HepG2 (cell line): ENCODE data around the gene CKAP2L. TPM values are rescaled to one million over a fixed set of nuclear protein-coding genes. Genes with fewer than 3 reads are reported as not detected.
A peak's percentile ranks its signal among the peaks of the same experiment; 100 is the strongest.

ENCODE experiments used
- ATF1 ChIP-seq: IDR thresholded peaks from 2 replicates; pipeline ENCODE4 v1.6.1; 2016; ENCODE audit warnings: mild to moderate bottlenecking, control low read depth
- CHD2 ChIP-seq: IDR thresholded peaks from 2 replicates; pipeline ENCODE4 v1.6.1; 2011; ENCODE audit warnings: low read depth, low read length, improper control_type of control experiment
- FOXO4 ChIP-seq: sonication (generic); formaldehyde crosslinking; conservative IDR thresholded peaks from 2 replicates; pipeline ENCODE4 v1.8.1; 2023; ENCODE audit warnings: missing genetic modification reagents
- HDAC1 ChIP-seq: sonication (generic); formaldehyde crosslinking; IDR thresholded peaks from 2 replicates; pipeline ENCODE4 v1.5.1; 2020; ENCODE audit warnings: mild to moderate bottlenecking, missing genetic modification reagents
- HNRNPL ChIP-seq: fragments of 200-400 bp; formaldehyde crosslinking; IDR thresholded peaks from 2 replicates; pipeline ENCODE4 v1.6.1; 2017; ENCODE audit warnings: mild to moderate bottlenecking, low read depth, low read length
- KMT2B ChIP-seq: IDR thresholded peaks from 2 replicates; pipeline ENCODE4 v1.6.1; 2016; ENCODE audit warnings: missing genetic modification reagents, missing compliant biosample characterization
- MIER2 ChIP-seq: IDR thresholded peaks from 2 replicates; pipeline ENCODE4 v1.6.1; 2016; ENCODE audit warnings: missing biosample characterization, missing genetic modification reagents
- MTF2 ChIP-seq: sonication (generic); formaldehyde crosslinking; IDR thresholded peaks from 2 replicates; pipeline ENCODE4 v1.5.0; 2020; ENCODE audit warnings: missing genetic modification reagents, borderline replicate concordance
- PRDM10 ChIP-seq: sonication (generic); formaldehyde crosslinking; IDR thresholded peaks from 2 replicates; pipeline ENCODE4 v1.4.0; 2020; ENCODE audit warnings: low read depth, missing genetic modification reagents
- RAD51 ChIP-seq: fragments of 450-650 bp; IDR thresholded peaks from 2 replicates; pipeline ENCODE4 v1.6.1; 2016; ENCODE audit warnings: borderline replicate concordance
- REXO4 ChIP-seq: sonication (generic); formaldehyde crosslinking; IDR thresholded peaks from 2 replicates; pipeline ENCODE4 v1.8.0; 2022; ENCODE audit warnings: missing genetic modification reagents, mild to moderate bottlenecking, borderline replicate concordance
- SP1 ChIP-seq, 2 experiments: fragments of 450-650 bp in 1 of 2; sonication (generic) in 1 of 2; formaldehyde crosslinking in 1 of 2; IDR thresholded peaks; 2 replicates each; pipeline versions ENCODE4 v1.4.0 to v1.6.1; 2016 to 2020; ENCODE audit warnings: missing genetic modification reagents in 1 of 2
- WIZ ChIP-seq: sonication (generic); formaldehyde crosslinking; IDR thresholded peaks from 2 replicates; pipeline ENCODE4 v1.5.1; 2020; ENCODE audit warnings: mild to moderate bottlenecking, missing genetic modification reagents
- ZNF101 ChIP-seq: sonication (generic); formaldehyde crosslinking; IDR thresholded peaks from 2 replicates; pipeline ENCODE4 v1.4.0; 2020; ENCODE audit warnings: mild to moderate bottlenecking, low read depth, missing genetic modification reagents, borderline replicate concordance
- ZNF17 ChIP-seq: sonication (generic); formaldehyde crosslinking; IDR thresholded peaks from 2 replicates; pipeline ENCODE4 v1.5.0; 2020; ENCODE audit warnings: mild to moderate bottlenecking, missing genetic modification reagents
- ZNF710 ChIP-seq: sonication (generic); formaldehyde crosslinking; IDR thresholded peaks from 2 replicates; pipeline ENCODE4 v1.5.0; 2020; ENCODE audit warnings: mild to moderate bottlenecking, missing genetic modification reagents, borderline replicate concordance
- ZNF775 ChIP-seq: sonication (generic); formaldehyde crosslinking; IDR thresholded peaks from 2 replicates; pipeline ENCODE4 v1.4.0; 2020; ENCODE audit warnings: missing genetic modification reagents, mild to moderate bottlenecking, moderate library complexity, borderline replicate concordance
- polyA plus RNA-seq, 8 experiments: library from polyadenylated mRNA; depleted of rRNA in 3 of 8; stranded (reverse) in 7 of 8; unstranded in 1 of 8; fragments of >200 nt; fragmentation: Illumina TruSeq in 4 of 8; extraction: Trizol in 4 of 8; gene quantifications; 2 replicates each; pipeline versions ENCODE4 v1.2.1 to v1.2.3, GENCODE V29; 2011 to 2016; ENCODE audit warnings: low read depth in 4 of 8, missing spikeins in 1 of 8, mixed read lengths in 1 of 8; ENCODE audit not compliant: insufficient read depth in 1 of 8
- total RNA-seq, 5 experiments: library from RNA; depleted of rRNA; stranded (reverse); fragments of >200 nt; fragmentation: Illumina TruSeq; extraction: Trizol; gene quantifications; 2 replicates each; pipeline ENCODE4 v1.2.3, GENCODE V29; 2016; ENCODE audit warnings: low read depth in 1 of 5
- TF ChIP-seq, protein P1 (sequence below): sonication (generic); formaldehyde crosslinking; IDR thresholded peaks from 2 replicates; pipeline ENCODE4 v1.5.0; 2020; ENCODE audit warnings: missing genetic modification reagents

Gene CKAP2L
- total and polyA plus RNA-seq, 2 of the 13 experiments (the other 11 are each of a cell fraction or from before 2014, with no cell fraction given), result 7.1 to 9.5 TPM

DNA sequence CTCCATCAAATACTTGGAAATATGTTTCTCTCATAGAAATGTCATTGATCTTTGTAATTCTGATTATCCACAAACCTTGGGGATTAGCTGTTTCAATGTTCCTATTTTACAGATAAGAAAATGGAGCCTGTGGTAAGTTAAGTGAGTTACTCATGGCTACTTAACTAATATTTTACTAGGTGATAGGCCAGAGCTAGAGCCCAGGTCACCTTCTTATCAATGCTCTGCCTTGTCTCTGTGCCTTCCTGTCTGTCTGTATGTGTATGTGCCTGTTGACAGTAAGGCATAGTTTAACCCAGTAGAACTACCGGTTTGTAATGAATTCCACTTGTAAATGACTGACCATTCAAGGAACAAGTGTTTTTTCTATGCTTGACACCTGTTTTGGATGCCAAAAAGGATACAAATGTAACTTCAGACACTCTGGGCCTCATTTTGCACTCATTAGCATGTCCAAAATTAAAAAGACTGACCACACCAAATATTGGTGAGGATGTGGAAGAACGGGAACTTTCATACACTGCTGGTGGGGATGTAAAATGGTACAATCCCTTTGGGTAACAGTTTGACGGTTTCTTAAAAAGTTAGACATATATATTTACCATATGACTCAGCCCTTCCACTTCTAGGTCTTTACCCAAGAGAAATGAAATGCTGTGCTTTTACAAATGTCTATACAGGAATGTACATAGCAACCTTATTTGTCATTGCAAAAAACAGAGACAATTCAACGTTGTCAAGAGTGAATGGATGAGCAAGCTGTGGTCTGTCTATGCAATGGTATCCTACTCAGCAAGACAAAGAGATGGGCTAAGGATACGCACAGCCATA is 39.5 kb upstream of the CKAP2L start (continued):
- no peak for TF ChIP-seq REXO4 (CRISPR knock-in tag)
- TF ChIP-seq MIER2, result peak; percentile 55
- TF ChIP-seq WIZ (CRISPR knock-in tag), result 0 out of 2 replicates have a peak, but pooled peaks have one; percentile 36
- no peak; the same call in 1 of the 2 replicates for TF ChIP-seq ZNF710 (CRISPR knock-in tag)
- TF ChIP-seq MTF2 (CRISPR knock-in tag), result no peak
- TF ChIP-seq HDAC1 (CRISPR knock-in tag), result peak; percentile 39; the same call in 1 of the 2 replicates
- no peak for TF ChIP-seq ZNF775 (CRISPR knock-in tag)
- TF ChIP-seq CHD2, result no peak
- 0 out of 2 replicates have a peak, but pooled peaks have one; percentile 43 for TF ChIP-seq ATF1
- no peak for TF ChIP-seq RAD51
- TF ChIP-seq ZNF17, result no peak
- no peak for TF ChIP-seq HNRNPL
- TF ChIP-seq ZNF101 (CRISPR knock-in tag), result no peak
- peak; percentile 95 for TF ChIP-seq PRDM10 (CRISPR knock-in tag)
- no peak for TF ChIP-seq FOXO4 (CRISPR knock-in tag)
- no peak for TF ChIP-seq SP1 (IDR thresholded peaks at IDR 0.05)
- TF ChIP-seq SP1 (CRISPR knock-in tag; IDR thresholded peaks at IDR 0.05), result no peak
- no peak for TF ChIP-seq KMT2B (CRISPR knock-in tag)
- TF ChIP-seq, protein P1, sequence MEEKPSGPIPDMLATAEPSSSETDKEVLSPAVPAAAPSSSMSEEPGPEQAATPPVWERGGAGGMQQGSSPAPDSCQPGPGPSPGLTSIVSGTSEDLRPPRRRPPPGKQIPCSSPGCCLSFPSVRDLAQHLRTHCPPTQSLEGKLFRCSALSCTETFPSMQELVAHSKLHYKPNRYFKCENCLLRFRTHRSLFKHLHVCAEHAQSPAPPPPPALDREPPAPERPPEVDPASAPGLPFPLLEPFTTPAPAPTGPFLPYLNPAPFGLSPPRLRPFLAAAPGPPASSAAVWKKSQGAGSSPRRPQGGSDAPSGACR (CRISPR knock-in tag), result no peak
